H1 (cell line): ENCODE results near the gene TRAT1. TPM values are rescaled to one million over a fixed set of nuclear protein-coding genes. Genes with fewer than 3 reads are reported as not detected.

ENCODE experiments used
- ATF2 ChIP-seq: IDR thresholded peaks from 2 replicates; pipeline ENCODE4 v1.6.1; 2012; ENCODE audit warnings: low read length, inconsistent platforms
- CHD2 ChIP-seq: IDR thresholded peaks from 2 replicates; pipeline ENCODE4 v1.6.1; 2012; ENCODE audit warnings: low read length, improper control_type of control experiment
- CHD7 ChIP-seq: fragments of 300-600 bp; sonication (generic); IDR thresholded peaks from 2 replicates; pipeline ENCODE4 v1.7.1; 2012; ENCODE audit warnings: low read length, moderate library complexity, mild to moderate bottlenecking, inconsistent platforms; ENCODE audit not compliant: insufficient replicate concordance
- HDAC6 ChIP-seq: IDR thresholded peaks from one replicate; pipeline ENCODE4 v1.7.1; 2012; ENCODE audit warnings: low read depth, mild to moderate bottlenecking, inconsistent platforms, low read length, moderate library complexity
- RFX5 ChIP-seq: IDR thresholded peaks from 2 replicates; pipeline ENCODE4 v1.6.1; 2011; ENCODE audit warnings: low read depth, low read length, improper control_type of control experiment, borderline replicate concordance
- SUZ12 ChIP-seq: fragments of 200-600 bp; sonication (generic); IDR thresholded peaks from 2 replicates; pipeline ENCODE4 v1.6.1; 2012; ENCODE audit warnings: mild to moderate bottlenecking, inconsistent platforms, low read length, moderate library complexity, mixed read lengths
- polyA plus RNA-seq, 7 experiments: library from polyadenylated mRNA; depleted of rRNA in 3 of 7; stranded (reverse) in 5 of 7; unstranded in 2 of 7; fragments of >200 nt in 5 of 7; fragments of 200-250 nt in 2 of 7; gene quantifications; 1 replicate in 5 of 7; 2 replicates in 1 of 7; 4 replicates in 1 of 7; pipeline versions ENCODE4 v1.2.1 to v1.2.3, GENCODE V29; 2011 to 2013; ENCODE audit warnings: missing spikeins in 2 of 7, mixed read lengths in 2 of 7
- total RNA-seq: library from RNA; stranded (reverse); fragmentation: NEBNext Ultra II Directional; extraction: Animal tissue kit (Norgen Biotek cat#: 25700); gene quantifications from 2 replicates; pipeline ENCODE4 v1.2.1, GENCODE V29; 2021

TRAT1 gene
- total and polyA plus RNA-seq, 2 of the 8 experiments (the other 6 are each of a cell fraction or from before 2014, with no cell fraction given) = not detected

DNA sequence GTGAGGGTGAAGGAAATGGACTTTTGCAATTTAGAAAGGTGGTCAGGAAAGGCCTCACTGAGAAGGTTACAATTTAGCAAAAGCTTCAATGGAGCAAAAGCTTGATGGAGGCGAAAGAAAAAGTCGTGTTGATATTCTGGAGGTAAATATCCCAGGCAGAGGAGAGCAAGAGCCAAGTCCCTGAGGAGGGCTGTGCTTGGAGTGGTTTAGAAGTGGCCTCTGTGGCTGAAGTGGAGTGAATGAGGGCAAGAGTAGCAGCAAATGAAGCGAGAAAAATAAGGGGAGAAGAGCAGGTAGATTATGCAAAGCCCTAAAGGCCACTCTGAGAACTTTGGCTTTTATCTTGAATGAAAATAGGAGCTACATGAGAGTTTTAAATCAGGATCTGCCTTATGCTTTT, 76.9 kb downstream of the TRAT1 start (continued):
- TF ChIP-seq CHD7 = no peak
- TF ChIP-seq ATF2 = no peak
- no peak for TF ChIP-seq HDAC6
- no peak for TF ChIP-seq RFX5
- TF ChIP-seq CHD2 = no peak
- no peak for TF ChIP-seq SUZ12
- TF ChIP-seq, all 59 proteins: peak for 0
